IPS-18a (cell line): ENCODE data around the gene CAVIN2.

Source experiments
- H3K27ac ChIP-seq: one replicate; pipeline ENCODE4 v1.5.1; 2013; ENCODE audit warnings: low read length
- H3K27me3 ChIP-seq: one replicate; pipeline ENCODE4 v1.6.1; 2013; ENCODE audit warnings: mild to moderate bottlenecking, low read length; ENCODE audit not compliant: control insufficient read depth, insufficient read depth
- H3K36me3 ChIP-seq: one replicate; pipeline ENCODE4 v1.6.1; 2013; ENCODE audit warnings: low read depth, low read length; ENCODE audit not compliant: control insufficient read depth
- H3K4me1 ChIP-seq: one replicate; pipeline ENCODE4 v1.6.1; 2013; ENCODE audit warnings: low read depth, low read length; ENCODE audit not compliant: control insufficient read depth
- H3K4me3 ChIP-seq: one replicate; pipeline ENCODE4 v1.5.1; 2013; ENCODE audit warnings: low read length
- H3K9ac ChIP-seq: one replicate; pipeline ENCODE4 v1.6.1; 2013; ENCODE audit warnings: mild to moderate bottlenecking, low read length, moderate library complexity
- H3K9me3 ChIP-seq: one replicate; pipeline ENCODE4 v1.6.1; 2013; ENCODE audit warnings: low read depth, low read length; ENCODE audit not compliant: control insufficient read depth

CAVIN2 gene

DNA sequence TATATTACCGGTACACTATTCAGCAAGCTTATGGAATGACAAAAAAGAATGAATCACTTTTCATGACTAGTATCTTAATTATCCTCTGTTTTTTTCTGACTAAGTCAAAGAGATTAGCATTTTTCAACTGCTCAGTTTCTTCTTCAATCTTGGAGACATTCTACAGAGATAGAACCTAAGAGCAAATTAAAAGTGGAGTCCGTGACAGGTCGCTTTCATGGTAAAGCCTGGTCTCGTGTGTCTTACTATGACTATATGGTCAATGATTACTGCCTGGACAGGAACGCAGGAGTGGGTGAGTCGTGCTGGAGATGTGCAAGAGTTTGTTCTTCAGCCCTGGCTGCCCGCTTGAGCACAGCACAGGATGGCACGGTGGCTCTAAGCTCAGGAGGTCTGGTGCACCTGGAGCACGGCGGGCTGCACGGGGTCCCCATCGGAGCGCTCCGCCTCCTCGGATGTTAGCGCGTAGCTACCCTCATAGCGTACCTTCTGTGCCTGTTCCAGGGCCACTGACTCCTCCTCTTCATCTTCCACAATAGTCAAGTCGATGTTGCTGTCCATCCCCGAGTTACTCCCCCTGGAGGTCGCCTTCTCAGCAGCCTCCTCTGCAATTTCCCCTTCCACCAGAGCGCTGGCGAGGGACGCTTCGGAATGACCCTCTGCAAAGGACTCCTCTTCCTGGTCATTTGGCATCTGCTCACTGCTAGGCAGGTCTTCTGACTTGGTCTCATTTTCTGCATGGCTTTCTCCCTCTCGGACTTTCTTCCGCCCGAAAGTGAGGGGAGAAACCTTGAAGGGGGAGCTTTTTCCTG is 11.1 kb downstream of the CAVIN2 start:
- no peak overlapping the region for H3K4me3 ChIP-seq
- H3K9ac ChIP-seq: no peak overlapping the region
- H3K4me1 ChIP-seq: peaks cover 9% of the 10 kb centered on the region
- no peaks in the 10 kb centered on the region for H3K27me3 ChIP-seq
- no peak overlapping the region for H3K27ac ChIP-seq
- H3K9me3 ChIP-seq: no peaks in the 10 kb centered on the region
- H3K36me3 ChIP-seq: no peaks in the 10 kb centered on the region

DNA sequence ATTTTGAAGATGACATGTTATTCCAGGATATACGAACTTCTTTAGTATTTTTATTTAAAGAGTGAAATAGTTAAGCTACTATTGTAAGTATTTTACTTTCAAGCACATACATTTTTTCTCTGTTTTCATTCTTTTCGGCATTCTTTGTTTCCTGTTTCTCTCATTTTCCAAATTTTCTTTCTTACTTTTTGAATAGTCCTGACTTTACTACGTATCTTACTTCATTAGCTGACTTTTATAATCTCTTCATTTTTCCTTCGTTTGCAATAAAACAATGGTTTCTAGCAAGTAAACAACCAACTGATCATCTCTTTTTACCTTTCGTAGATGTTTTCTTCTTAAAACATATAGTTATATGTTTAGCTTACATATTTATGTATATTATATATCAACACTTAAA is 11.8 kb downstream of the CAVIN2 start:
- H3K4me3 ChIP-seq: no peak overlapping the region
- no peak overlapping the region for H3K27ac ChIP-seq
- no peaks in the 10 kb centered on the region for H3K27me3 ChIP-seq
- H3K36me3 ChIP-seq: no peaks in the 10 kb centered on the region
- no peak overlapping the region for H3K9ac ChIP-seq
- peaks cover 11% of the 10 kb centered on the region for H3K4me1 ChIP-seq
- H3K9me3 ChIP-seq: no peaks in the 10 kb centered on the region

GRCh38 chr2:191833356-191833755 is 13.5 kb downstream of the CAVIN2 start:
- Histone ChIP-seq H3K36me3 (no peaks in the 10 kb centered on the region), H3K27me3 (no peaks in the 10 kb centered on the region), H3K4me3 (no peak overlapping the region), H3K9me3 (no peaks in the 10 kb centered on the region), H3K27ac (no peak overlapping the region), H3K9ac (no peak overlapping the region), H3K4me1 (peaks cover 12% of the 10 kb centered on the region)

DNA sequence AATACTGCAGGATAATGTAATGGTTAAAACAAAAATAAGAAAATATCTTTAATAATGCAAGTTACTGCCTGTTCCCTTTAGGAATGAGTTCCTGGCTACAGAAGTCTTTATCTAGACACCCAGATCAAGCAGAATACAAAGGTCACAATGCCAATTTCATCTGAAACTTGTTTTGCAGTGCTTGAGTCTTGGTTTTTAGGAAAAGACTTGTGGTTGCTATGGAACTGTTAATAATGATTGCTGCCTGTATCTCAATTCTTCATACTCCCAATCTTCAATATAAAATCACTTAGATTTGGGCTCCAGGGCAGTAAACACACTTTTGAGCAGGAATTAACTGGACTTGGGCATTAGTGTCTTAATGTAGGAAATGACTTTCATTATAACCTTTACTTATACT is 14.2 kb downstream of the CAVIN2 start:
- no peaks in the 10 kb centered on the region for H3K36me3 ChIP-seq
- H3K4me1 ChIP-seq: peaks cover 12% of the 10 kb centered on the region
- H3K27me3 ChIP-seq: no peaks in the 10 kb centered on the region
- H3K9ac ChIP-seq: no peak overlapping the region
- H3K9me3 ChIP-seq: no peaks in the 10 kb centered on the region
- no peak overlapping the region for H3K27ac ChIP-seq
- H3K4me3 ChIP-seq: no peak overlapping the region

- peaks cover 12% of the 10 kb centered on the region for H3K4me1 ChIP-seq
- H3K4me3 ChIP-seq: peak overlapping the region; percentile 19
- H3K27me3 ChIP-seq: no peaks in the 10 kb centered on the region
- H3K27ac ChIP-seq: no peak overlapping the region
- no peak overlapping the region for H3K9ac ChIP-seq
- H3K36me3 ChIP-seq: no peaks in the 10 kb centered on the region
- H3K9me3 ChIP-seq: no peaks in the 10 kb centered on the region
Measured at GRCh38 chr2:191831410-191831994, 15.4 kb downstream of the CAVIN2 start.

GRCh38 chr2:191824398-191824797 is 22.5 kb downstream of the CAVIN2 start:
- Histone ChIP-seq H3K4me3 (no peak overlapping the region), H3K27me3 (no peaks in the 10 kb centered on the region), H3K27ac (no peak overlapping the region), H3K4me1 (no peaks in the 10 kb centered on the region), H3K36me3 (no peaks in the 10 kb centered on the region), H3K9me3 (no peaks in the 10 kb centered on the region), H3K9ac (no peak overlapping the region)

DNA sequence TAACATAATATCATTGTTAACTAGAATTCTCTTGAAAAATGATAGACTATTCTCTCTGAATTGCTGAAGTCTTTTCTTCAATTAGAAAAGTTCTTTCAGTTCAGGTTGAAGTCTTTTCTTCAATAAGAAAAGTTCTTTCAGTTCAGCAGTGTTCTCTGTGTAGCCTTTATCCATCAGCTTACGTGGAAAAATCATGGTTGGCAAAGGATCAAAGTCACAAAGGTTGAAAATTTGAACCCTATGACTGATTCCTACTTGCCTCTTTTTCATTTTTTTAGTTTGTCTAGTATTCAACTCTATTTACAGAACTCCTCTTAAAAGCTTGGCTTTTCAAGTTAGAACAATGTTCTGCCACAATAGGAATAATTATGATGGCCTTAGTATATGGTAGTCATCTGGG is 25.8 kb downstream of the CAVIN2 start:
- Histone ChIP-seq H3K36me3 (no peaks in the 10 kb centered on the region), H3K4me1 (no peaks in the 10 kb centered on the region), H3K9ac (no peak overlapping the region), H3K9me3 (no peaks in the 10 kb centered on the region), H3K4me3 (no peak overlapping the region), H3K27me3 (no peaks in the 10 kb centered on the region), H3K27ac (no peak overlapping the region)

DNA sequence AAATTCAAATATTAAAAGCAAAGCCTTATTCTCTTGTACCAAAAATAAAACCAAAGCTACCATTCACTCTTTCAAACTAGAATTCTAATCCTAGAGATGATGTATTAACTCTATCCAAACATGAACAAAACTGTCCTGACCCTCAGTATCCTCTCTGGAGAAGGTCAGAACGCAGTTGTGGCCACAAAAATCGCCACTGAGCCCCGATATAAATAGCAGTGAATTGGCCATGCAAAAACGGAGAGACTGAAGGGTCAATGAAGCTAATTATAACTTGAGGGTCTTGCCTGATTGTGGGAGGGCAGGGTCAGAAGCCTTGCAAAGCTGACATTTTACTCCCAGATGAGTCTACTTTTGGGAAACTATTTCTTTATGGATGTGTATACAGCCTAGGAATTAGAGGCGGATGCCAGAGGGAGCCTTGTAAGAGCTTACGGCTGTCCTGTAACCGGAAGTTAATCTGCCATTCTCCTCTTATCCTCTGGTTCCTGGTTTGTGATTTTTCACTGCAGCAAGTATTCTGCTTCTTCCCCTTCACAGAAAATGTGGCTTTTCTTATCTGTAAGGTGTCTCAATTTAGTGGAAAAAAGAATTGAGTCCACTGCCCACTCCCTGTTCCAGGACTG is 28.1 kb downstream of the CAVIN2 start:
- H3K4me1 ChIP-seq: no peaks in the 10 kb centered on the region
- H3K36me3 ChIP-seq: no peaks in the 10 kb centered on the region
- H3K4me3 ChIP-seq: no peak overlapping the region
- no peak overlapping the region for H3K9ac ChIP-seq
- no peaks in the 10 kb centered on the region for H3K9me3 ChIP-seq
- no peak overlapping the region for H3K27ac ChIP-seq
- H3K27me3 ChIP-seq: no peaks in the 10 kb centered on the region

GRCh38 chr2:191818133-191818532 is 28.8 kb downstream of the CAVIN2 start:
- no peak overlapping the region for H3K9ac ChIP-seq
- H3K9me3 ChIP-seq: no peaks in the 10 kb centered on the region
- no peaks in the 10 kb centered on the region for H3K27me3 ChIP-seq
- no peaks in the 10 kb centered on the region for H3K4me1 ChIP-seq
- no peak overlapping the region for H3K27ac ChIP-seq
- H3K36me3 ChIP-seq: no peaks in the 10 kb centered on the region
- H3K4me3 ChIP-seq: no peak overlapping the region

GRCh38 chr2:191815010-191815409 is 31.9 kb downstream of the CAVIN2 start:
- H3K27ac ChIP-seq: no peak overlapping the region
- no peaks in the 10 kb centered on the region for H3K27me3 ChIP-seq
- H3K36me3 ChIP-seq: no peaks in the 10 kb centered on the region
- no peaks in the 10 kb centered on the region for H3K9me3 ChIP-seq
- H3K9ac ChIP-seq: no peak overlapping the region
- H3K4me3 ChIP-seq: no peak overlapping the region
- H3K4me1 ChIP-seq: no peaks in the 10 kb centered on the region

GRCh38 chr2:191813943-191814342 is 32.9 kb downstream of the CAVIN2 start:
- no peak overlapping the region for H3K27ac ChIP-seq
- no peaks in the 10 kb centered on the region for H3K9me3 ChIP-seq
- H3K4me3 ChIP-seq: no peak overlapping the region
- no peaks in the 10 kb centered on the region for H3K4me1 ChIP-seq
- no peaks in the 10 kb centered on the region for H3K27me3 ChIP-seq
- H3K36me3 ChIP-seq: no peaks in the 10 kb centered on the region
- H3K9ac ChIP-seq: no peak overlapping the region
